Measurements from ENCODE around the gene F2.

F2 gene

DNA sequence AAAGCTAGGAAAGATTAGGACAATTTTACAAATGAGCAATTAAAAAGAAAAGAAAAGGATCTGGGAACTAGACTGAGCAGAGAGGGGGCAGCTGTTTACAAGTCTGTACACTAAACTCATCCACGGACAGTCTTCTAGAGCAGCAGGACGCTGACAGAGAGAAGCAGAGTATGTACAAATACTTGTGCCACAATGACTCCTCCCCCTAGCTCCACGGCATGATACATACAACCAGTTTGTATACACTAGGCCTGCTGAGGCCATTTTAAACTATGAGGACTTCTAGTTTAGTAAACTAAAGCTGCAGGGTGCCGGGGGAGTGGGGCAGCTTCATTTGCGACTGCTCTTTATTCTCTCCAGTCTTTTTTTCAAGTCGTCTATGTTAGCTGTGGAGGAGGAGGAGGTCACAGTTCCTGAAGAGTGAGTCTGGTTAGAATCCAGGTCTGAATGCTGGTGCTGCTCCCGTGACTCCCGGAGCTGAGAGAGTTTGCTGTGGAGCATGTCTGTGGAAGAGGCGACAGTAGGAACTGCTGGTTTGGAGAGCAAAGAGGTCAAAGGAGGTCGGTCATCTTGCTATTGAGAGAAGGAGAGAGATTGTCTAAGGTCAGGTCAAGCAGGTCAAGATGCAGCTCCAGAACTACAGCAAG is 24.8 kb downstream of the F2 start:
- no peak for DNase-seq

DNA sequence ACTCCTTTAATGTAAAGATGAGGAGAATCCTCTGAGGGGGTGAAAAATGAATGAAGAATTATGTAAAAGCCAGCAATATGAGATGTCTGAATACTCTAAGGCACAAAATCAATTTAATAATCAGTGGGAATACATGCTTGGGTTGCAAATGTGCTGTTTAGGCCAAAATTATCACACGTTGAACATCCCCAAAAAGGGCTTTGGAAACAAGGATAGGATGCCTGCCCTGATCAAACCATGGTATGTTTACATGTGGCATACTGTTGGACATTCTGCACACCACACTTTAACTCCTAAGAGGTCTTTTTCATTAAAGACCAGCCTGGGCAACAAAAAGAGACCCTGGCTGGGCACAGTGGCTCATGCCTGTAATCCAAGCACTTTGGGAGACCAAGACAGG is 26.3 kb downstream of the F2 start:
- no peak for DNase-seq

DNA sequence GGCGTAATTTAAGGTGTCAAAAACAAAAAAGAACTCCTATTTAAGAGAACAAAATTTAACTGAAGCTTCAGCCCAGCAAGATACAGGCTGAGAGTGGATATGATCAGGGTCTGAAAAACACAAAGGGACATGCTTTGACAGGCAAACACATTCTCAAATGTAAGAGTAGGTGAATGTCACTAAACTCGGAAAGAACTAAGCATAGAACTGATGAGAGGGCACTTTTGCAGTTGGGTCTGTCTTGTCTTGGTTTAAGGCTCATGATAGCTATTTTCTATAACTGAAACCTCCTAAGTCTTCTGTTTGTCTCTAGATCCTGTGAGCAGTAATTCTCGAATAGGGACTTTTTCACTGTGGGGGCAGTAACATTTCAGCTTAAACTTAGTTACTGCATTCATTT is 27.0 kb downstream of the F2 start:
- no peak for DNase-seq

DNA sequence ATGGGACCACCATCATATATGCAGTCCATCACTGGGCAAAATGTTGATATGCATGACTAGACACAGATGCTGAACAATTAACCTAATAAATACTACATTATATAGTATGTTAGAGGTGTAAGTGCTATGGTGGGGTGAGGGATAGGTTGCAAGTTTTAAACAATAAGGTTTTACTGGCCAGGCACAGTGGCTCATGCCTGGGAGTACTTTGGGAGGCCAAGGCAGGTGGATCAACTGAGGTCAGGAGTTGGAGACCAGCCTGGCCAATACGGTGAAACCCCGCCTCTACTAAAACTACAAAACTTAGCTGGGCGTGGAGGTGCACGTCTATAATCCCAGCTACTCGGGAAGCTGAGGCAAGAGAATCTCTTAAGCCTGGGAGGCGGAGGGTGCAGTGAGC is 28.1 kb downstream of the F2 start:
- no peak for DNase-seq

DNA sequence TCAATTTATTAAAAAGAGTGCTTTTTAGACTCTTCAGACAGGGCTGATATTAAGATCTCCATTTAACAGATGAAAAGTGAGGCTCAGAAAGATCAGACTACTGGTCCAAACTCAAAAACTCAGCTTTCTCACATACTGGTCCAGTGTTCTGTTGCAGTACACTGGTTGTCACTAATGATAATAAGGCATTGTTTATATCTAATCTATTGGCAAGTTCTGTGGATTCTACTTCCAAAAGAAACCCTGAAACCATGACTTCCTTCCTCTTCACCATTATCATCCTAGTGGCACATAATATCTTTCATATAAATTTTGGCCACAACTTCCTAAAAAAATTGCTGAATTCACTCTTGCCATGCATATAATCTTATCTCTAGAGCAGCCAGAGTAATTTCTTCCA is 36.9 kb downstream of the F2 start:
- no peak for DNase-seq

DNA sequence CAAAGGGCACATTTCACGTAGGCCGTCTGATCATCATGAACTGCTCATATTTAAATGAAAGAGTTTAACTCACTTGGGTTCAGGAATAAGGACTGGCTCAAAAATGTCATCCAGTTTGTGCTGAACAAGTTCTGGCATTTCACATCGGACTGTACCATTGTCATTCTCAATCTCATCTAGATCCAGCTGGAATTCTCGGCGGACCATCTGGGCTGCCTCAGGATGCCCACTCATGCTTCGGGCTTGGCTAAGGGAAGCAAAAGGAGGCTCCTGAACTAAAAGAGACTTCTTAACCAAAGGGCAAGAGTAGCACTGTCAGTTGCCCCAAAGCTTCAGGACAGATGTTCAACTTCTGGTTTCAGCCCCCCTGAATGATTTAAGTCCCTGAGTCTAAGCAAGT is 40.2 kb downstream of the F2 start:
- no peak for DNase-seq

DNA sequence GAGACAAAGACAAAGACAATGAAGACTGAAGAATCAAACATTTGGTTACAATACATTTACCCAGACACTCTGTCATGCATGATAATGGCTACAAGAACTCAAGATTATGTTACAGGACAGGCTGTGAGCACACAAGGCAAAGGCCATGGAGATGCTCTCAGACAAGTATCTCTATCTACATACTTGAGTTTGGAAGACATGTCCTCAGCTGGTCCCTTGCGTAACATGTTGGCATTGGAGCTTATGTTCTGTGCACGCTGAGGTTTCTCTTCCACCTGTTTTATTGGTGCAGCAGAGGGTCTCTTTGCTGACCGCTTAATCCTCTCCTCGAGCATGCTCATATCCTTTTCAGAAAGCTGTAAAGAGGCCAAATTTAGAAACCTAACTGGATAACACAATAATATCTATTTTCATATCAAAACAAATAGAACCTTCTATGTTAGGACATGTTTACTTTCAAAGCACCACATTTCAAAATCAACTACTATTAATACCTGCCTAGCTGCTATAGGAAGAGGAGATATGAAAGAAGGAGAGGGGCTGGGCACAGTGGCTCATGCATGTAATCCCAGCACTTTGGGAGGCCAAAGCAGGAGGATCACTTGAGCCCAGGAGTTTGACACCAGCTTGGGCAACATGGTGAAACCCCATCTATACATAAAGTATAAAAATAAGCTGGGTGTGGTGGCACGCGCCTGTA is 41.6 kb downstream of the F2 start:
- no peak for DNase-seq

DNA sequence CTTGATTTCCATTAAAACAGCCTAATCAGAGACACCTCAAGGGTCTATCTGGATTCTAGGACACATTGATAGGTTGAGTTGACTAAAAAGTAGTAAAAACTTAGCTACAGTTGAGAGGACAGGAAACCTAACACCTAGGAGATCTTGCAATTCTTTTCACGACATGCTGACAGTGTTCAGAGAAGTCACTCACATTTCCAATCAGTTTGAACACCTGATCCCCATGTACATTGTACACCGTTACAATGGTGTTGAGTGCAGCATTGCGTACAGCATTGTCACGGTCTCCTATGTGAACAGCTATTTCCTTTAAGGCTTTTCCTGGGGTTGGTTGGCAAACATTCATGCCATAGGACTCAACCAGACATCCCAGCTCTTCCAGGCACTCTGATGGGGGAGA is 42.8 kb downstream of the F2 start:
- no peak for DNase-seq

DNA sequence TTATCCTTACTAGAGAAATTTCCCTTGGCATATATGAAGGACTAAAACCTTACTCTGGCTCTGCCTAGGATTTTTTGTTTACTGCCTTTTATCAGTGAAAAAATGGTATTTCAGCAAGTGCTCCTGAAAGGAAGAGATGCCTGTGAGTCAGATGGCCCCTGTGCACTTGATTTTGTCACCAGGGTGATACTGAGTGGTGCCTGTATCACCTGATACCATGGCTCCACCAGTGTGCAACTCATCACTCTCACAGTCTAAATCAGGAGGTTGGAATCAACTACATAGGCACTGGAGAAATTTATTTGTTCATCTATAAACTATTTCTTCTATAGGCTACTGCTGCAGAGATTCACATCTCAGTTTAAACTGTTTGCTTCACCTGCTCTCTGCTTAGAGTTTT is 43.2 kb downstream of the F2 start:
- no peak for DNase-seq

DNA sequence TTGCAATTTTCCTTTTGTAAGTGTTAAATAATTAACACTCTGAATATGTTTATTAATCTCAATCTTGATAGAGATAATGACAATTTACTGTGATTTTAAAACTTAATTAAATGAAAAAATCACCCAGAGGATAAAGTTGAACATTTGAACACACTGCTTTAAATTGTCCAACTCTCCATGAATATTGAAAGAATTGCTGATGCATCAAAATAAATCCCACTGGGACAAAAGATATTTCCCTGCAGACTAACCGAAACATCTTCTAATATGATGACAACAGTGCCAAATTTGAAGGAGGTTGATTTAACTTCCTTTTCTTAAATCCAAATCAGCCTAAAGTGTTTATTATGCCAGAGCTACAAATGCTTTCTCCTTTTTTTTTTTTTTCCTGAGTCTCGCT is 47.6 kb downstream of the F2 start:
- DNase-seq = no peak

DNA sequence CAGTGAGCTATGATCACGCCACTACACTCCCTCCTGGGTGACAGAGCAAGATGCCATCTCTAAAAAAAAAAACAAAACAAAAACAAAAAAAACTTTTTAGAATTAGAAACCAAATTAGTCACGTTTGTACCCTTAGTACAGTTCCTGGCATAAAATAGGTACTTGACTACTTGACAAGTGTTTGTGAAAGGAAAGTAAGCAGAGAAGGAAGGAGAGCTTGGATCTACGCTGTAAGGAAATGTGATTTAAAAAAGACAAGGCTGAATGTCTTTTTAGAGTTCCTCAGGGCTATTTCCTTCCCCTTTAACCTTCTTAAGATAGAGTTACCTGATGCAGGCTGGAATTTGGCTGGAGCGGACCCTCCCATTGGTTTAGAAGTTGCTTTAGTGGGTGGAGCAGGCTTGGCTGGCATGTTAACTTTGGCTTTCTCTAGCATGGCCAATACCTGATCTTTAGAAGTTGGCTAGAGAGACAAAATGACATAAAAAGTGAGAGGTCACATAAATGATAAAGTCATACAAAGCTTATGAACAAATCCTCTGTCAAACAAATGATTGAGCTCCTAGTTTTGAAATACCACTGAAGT is 50.7 kb downstream of the F2 start:
- DNase-seq = no peak

DNA sequence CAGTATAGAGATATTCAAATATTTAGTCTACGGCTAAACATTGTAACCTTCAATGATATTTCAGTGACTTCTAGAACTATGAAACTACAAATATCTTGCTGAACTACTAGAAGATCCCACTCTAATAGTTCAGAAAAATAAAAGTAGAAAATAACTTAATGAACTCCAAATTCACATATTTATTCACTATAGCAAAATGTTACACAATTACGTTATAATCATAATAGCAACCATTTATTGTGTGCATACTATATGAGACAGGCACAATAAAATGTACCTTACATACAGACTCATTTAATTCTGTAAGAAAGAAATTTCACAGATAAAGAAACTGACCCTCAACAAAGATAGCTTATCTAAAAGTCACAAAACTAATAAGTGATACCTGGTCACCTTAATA is 57.9 kb downstream of the F2 start:
- no peak for DNase-seq

DNA sequence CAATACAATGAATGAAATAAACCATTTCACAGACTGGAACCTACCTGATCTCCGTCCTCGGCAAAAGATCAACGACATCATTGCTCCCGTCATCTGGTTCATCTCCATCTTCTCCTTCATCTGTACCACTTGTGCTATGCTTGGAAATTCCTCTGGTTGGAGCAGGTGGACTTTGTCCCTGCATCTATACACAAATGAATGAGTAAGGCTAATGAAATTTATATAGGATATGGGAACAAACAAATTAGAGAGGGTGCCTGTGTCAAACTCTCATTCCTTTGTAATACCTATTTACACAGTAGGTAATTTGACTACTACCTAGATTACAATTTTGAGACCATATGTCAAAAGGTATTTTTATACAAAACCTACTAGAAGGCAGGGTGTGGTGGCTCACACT is 59.4 kb downstream of the F2 start:
- no peak for DNase-seq

Measured in amniotic stem cell (primary cell).